ENCODE results near the gene TEFM.

DNA sequence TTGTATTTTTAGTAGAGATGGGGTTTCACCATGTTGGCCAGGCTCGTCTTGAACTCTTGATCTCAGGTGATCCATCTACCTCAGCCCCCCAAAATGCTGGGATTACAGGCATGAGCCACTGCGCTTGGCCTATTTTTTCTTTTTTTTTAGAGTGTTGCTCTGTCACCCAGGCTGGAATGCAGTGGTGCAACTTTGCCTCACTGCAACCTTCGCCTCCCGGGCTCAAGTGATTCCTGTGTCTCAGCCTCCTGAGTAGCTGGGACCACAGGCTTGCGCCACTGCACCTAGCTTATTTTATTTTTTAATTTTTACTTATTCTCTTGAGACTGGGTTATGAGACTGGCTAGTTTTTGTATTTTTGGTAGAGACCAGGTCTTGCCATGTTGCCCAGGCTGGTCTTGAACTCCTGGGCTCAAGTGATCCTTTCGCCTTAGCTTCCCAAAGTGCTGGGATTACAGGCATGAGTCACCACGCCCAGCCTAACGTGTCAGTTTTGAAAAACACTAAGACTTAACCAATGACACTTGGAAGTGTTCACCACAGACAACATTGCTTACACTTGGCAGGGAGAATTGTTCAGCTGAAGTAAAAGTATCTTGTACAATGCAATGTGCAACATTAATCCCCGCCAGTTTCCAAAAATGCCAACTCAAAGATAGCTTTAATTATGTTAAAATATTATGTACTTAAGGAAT, 47.3 kb downstream of the TEFM start:
- TF ChIP-seq CTCF (IDR thresholded peaks at IDR 0.05) (no peak), POLR2A (IDR thresholded peaks at IDR 0.05) (no peak)
